NK-92 treated with Interleukin-12 subunit alpha and Interleukin-12 subunit beta, amount 100 ng/mL, for 24 hours (cell line): ENCODE measurements around the gene SLC23A1.
"Not testable (repeated sequence)": the region's sequence is repeated elsewhere in the genome, so short reads cannot be mapped to it uniquely, and the experiment has no call there.

ENCODE experiments used
- DNase-seq: peaks from one replicate; lab custom pipeline; 2025; lab: John Stamatoyannopoulos, UW

The SLC23A1 gene

GRCh38 chr5:139389701-139390638 is 6.9 kb upstream of the SLC23A1 start, which contains the start of gene MZB1:
TSS of gene MZB1 (minus strand) at chr5:139389913. CDS start at chr5:139389856, 57 bp downstream.
- peak; percentile 92 for DNase-seq

- no peak for DNase-seq
Measured at GRCh38 chr5:139388198-139388821, 5.2 kb upstream of the SLC23A1 start.

- no peak for DNase-seq
Measured at GRCh38 chr5:139387611-139388197, 4.6 kb upstream of the SLC23A1 start.

- DNase-seq = not testable (repeated sequence)
Measured at GRCh38 chr5:139386956-139387355, 3.9 kb upstream of the SLC23A1 start.

GRCh38 chr5:139386050-139386438 is 2.9 kb upstream of the SLC23A1 start:
- no peak for DNase-seq

- DNase-seq = no peak
Measured at GRCh38 chr5:139385061-139386049, 2.3 kb upstream of the SLC23A1 start.

- DNase-seq = no peak
Measured at GRCh38 chr5:139384591-139385051, 1.5 kb upstream of the SLC23A1 start.

- DNase-seq = no peak
Measured at GRCh38 chr5:139383993-139384590, 995 bp upstream of the SLC23A1 start.

- DNase-seq = no peak
Measured at GRCh38 chr5:139382807-139383206, 290 bp downstream of the SLC23A1 start.

GRCh38 chr5:139381837-139382761 is 998 bp downstream of the SLC23A1 start:
- no peak for DNase-seq

GRCh38 chr5:139379626-139380449 is 3.3 kb downstream of the SLC23A1 start:
- DNase-seq = no peak

GRCh38 chr5:139378941-139379361 is 4.1 kb downstream of the SLC23A1 start:
- DNase-seq = no peak

GRCh38 chr5:139378101-139378825 is 4.8 kb downstream of the SLC23A1 start:
- no peak for DNase-seq

GRCh38 chr5:139377226-139377625 is 5.9 kb downstream of the SLC23A1 start:
- DNase-seq = no peak

GRCh38 chr5:139376364-139376763 is 6.7 kb downstream of the SLC23A1 start:
- no peak for DNase-seq

- no peak for DNase-seq
Measured at GRCh38 chr5:139374909-139375308, 8.2 kb downstream of the SLC23A1 start.

GRCh38 chr5:139371482-139372435 is 11.3 kb downstream of the SLC23A1 start:
- no peak for DNase-seq
